ENCODE results near the gene PCP4L1.

Gene PCP4L1

DNA sequence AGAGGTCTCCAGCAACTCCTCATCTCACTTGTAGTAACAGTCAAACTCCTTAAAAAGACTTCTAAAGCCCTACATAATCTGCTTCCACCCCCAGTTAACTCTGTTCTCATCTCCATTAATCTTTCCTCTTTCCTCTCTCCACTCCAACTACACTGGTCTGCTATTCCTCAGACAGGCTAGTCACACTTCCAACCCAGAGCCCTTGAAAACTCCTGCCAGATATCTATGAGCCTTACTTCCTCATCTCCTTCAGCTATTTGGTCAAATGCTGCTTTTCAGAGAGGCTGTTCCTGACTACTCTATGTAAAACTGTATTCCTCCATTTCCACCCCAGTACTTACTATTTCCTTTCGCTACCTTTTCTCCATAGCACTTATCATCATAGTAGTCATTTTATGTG is 24.4 kb downstream of the PCP4L1 start:
- H3K36me3 ChIP-seq (ENCODE audit: control insufficient read depth, insufficient read depth, low read length), result no peaks in the 10 kb centered on the region
- no peaks in the 10 kb centered on the region for H3K4me1 ChIP-seq
- no peak overlapping the region for H3K4me3 ChIP-seq (ENCODE audit: low read depth, low read length)
- H3K4me2 ChIP-seq (ENCODE audit: low read length), result no peak overlapping the region
- no peak overlapping the region for H3K27ac ChIP-seq
- H3K9me3 ChIP-seq (ENCODE audit: control insufficient read depth, low read length), result no peaks in the 10 kb centered on the region
- H2AFZ ChIP-seq, result no peak overlapping the region
- H3K27me3 ChIP-seq (ENCODE audit: control insufficient read depth, insufficient read depth, low read length), result no peaks in the 10 kb centered on the region
- TF ChIP-seq, protein P1, sequence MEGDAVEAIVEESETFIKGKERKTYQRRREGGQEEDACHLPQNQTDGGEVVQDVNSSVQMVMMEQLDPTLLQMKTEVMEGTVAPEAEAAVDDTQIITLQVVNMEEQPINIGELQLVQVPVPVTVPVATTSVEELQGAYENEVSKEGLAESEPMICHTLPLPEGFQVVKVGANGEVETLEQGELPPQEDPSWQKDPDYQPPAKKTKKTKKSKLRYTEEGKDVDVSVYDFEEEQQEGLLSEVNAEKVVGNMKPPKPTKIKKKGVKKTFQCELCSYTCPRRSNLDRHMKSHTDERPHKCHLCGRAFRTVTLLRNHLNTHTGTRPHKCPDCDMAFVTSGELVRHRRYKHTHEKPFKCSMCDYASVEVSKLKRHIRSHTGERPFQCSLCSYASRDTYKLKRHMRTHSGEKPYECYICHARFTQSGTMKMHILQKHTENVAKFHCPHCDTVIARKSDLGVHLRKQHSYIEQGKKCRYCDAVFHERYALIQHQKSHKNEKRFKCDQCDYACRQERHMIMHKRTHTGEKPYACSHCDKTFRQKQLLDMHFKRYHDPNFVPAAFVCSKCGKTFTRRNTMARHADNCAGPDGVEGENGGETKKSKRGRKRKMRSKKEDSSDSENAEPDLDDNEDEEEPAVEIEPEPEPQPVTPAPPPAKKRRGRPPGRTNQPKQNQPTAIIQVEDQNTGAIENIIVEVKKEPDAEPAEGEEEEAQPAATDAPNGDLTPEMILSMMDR (IDR thresholded peaks at IDR 0.05), result no peak
- H3K79me2 ChIP-seq, result no peaks in the 10 kb centered on the region
- H3K9ac ChIP-seq, result no peak overlapping the region

DNA sequence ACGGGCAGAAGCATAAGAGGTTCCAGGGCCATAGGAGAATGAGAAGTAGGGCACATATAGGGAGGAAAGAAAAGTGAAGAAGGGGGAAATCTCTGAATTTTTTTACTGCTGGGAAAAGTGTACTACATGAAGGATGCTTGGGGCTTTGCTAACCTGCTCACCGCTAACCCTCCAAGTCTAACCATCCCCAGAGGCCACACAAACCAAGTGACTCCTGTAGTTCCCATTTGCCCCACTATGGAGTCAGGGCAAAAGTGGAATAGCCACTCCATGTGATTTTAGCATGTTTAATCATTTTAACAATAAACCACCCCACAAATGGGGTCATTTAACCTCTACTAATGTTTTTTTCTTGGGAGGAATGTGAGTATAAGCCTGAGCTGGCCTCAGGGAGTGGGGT is 26.6 kb downstream of the PCP4L1 start:
- Histone ChIP-seq H3K27ac (no peak overlapping the region), H3K4me1 (no peaks in the 10 kb centered on the region), H3K36me3 (ENCODE audit: control insufficient read depth, insufficient read depth, low read length) (no peaks in the 10 kb centered on the region), H3K9me3 (ENCODE audit: control insufficient read depth, low read length) (no peaks in the 10 kb centered on the region), H3K9ac (no peak overlapping the region), H3K79me2 (no peaks in the 10 kb centered on the region), H2AFZ (no peak overlapping the region), H3K4me3 (ENCODE audit: low read depth, low read length) (no peak overlapping the region), H3K27me3 (ENCODE audit: control insufficient read depth, insufficient read depth, low read length) (no peaks in the 10 kb centered on the region), H3K4me2 (ENCODE audit: low read length) (no peak overlapping the region)
- TF ChIP-seq, protein P1 (IDR thresholded peaks at IDR 0.05), result no peak

DNA sequence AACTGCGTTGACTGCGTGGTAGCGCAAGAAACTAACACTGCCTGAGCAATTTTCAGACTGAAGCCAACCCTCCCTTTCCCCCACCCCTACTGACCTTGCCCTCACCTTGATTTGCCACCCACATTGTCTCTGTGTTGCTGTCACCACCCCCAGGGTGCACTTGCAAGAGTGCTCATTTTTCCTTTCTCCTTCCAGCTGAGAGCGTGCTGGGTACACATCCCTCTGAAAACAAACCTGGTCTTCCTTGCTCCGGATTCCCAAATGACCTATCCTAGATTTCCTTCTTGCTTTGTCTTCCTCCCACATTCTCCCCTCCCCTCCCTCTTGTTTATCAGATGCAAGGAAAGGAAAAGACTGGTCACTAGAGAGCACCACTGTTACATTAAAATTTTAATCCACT is 27.0 kb downstream of the PCP4L1 start:
- no peak overlapping the region for H3K27ac ChIP-seq
- H3K79me2 ChIP-seq, result no peaks in the 10 kb centered on the region
- no peaks in the 10 kb centered on the region for H3K4me1 ChIP-seq
- H2AFZ ChIP-seq, result no peak overlapping the region
- no peaks in the 10 kb centered on the region for H3K9me3 ChIP-seq (ENCODE audit: control insufficient read depth, low read length)
- no peaks in the 10 kb centered on the region for H3K27me3 ChIP-seq (ENCODE audit: control insufficient read depth, insufficient read depth, low read length)
- H3K9ac ChIP-seq, result no peak overlapping the region
- H3K36me3 ChIP-seq (ENCODE audit: control insufficient read depth, insufficient read depth, low read length), result no peaks in the 10 kb centered on the region
- no peak overlapping the region for H3K4me2 ChIP-seq (ENCODE audit: low read length)
- TF ChIP-seq, protein P1 (IDR thresholded peaks at IDR 0.05), result no peak
- H3K4me3 ChIP-seq (ENCODE audit: low read depth, low read length), result no peak overlapping the region

DNA sequence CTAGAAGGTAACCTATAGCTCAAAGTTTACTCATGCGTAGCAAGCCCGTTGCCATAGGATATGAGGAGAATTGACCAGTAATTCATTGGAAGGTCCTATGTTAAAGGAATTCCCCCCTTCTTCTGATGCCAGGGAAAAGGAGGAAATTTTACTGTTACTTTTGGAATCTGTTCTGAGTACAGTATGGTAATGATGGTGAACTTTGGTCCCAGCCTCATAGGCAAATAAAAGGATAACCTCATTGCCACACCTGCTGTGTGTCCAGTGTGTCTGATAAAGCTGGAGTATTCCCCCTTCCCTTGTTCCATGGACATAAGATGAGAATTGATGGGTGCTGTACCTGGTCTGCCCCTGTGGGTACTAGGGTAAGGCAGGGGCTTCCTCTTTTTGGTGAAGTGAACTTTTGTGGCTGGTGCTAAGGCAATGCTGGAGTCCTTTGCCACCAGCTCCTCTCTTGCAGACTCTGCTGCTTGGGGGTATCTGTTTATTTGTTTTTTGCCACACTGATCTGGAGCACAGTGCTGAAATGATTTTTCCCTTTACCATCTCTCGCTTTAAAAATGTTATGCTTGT is 29.0 kb downstream of the PCP4L1 start:
- no peaks in the 10 kb centered on the region for H3K27me3 ChIP-seq (ENCODE audit: control insufficient read depth, insufficient read depth, low read length)
- no peaks in the 10 kb centered on the region for H3K36me3 ChIP-seq (ENCODE audit: control insufficient read depth, insufficient read depth, low read length)
- no peak overlapping the region for H3K4me3 ChIP-seq (ENCODE audit: low read depth, low read length)
- H3K4me1 ChIP-seq, result no peaks in the 10 kb centered on the region
- H2AFZ ChIP-seq, result no peak overlapping the region
- no peak overlapping the region for H3K9ac ChIP-seq
- TF ChIP-seq, protein P1 (IDR thresholded peaks at IDR 0.05), result no peak
- no peak overlapping the region for H3K27ac ChIP-seq
- no peak overlapping the region for H3K4me2 ChIP-seq (ENCODE audit: low read length)
- no peaks in the 10 kb centered on the region for H3K9me3 ChIP-seq (ENCODE audit: control insufficient read depth, low read length)
- no peaks in the 10 kb centered on the region for H3K79me2 ChIP-seq

DNA sequence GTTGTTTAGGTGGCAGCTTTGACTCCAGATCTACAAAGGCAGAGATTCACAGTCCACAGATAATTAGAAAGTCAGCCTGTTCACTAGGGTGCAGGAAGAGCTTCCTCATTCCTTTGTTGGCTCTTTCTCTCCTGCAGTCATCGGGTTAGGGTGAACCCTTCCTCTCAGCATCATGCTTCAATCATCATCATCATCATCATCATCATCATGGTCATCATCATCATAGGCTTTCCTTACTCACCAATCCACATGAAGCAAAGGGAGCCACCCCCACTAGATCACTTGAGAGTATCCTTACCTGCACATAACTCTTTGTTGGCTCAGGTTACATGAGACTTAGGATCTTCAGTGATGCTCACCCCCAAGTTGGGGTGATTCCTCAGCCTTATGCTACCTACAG is 32.2 kb downstream of the PCP4L1 start:
- TF ChIP-seq, protein P1 (IDR thresholded peaks at IDR 0.05), result no peak
- H3K9ac ChIP-seq, result no peak overlapping the region
- H3K4me1 ChIP-seq, result no peaks in the 10 kb centered on the region
- no peak overlapping the region for H3K4me2 ChIP-seq (ENCODE audit: low read length)
- no peak overlapping the region for H3K4me3 ChIP-seq (ENCODE audit: low read depth, low read length)
- no peak overlapping the region for H3K27ac ChIP-seq
- no peaks in the 10 kb centered on the region for H3K79me2 ChIP-seq
- H2AFZ ChIP-seq, result no peak overlapping the region
- H3K27me3 ChIP-seq (ENCODE audit: control insufficient read depth, insufficient read depth, low read length), result no peaks in the 10 kb centered on the region
- H3K9me3 ChIP-seq (ENCODE audit: control insufficient read depth, low read length), result no peaks in the 10 kb centered on the region
- H3K36me3 ChIP-seq (ENCODE audit: control insufficient read depth, insufficient read depth, low read length), result no peaks in the 10 kb centered on the region
